RWPE1 (cell line): ENCODE results near the gene SAPCD2.

ENCODE experiments used
- CTCF ChIA-PET: fragments of 350-600 bp; sonication (Branson Sonifier 250); formaldehyde crosslinking; extraction: SDS; loops from one replicate; lab custom pipeline; 2021; lab: Yijun Ruan, JAX
- POLR2A ChIA-PET: fragments of 400-600 bp; formaldehyde crosslinking; extraction: SDS; loops from one replicate; lab custom pipeline; 2020; ENCODE audit warnings: antibody characterized with exemption; ENCODE audit not compliant: low non-redundant PET; lab: Yijun Ruan, JAX
- DNase-seq: peaks from one replicate; pipeline ENCODE4 v3.0.0; 2012; ENCODE audit warnings: low spot score
- H3K27ac ChIP-seq: fragments of 450-650 bp; 2 replicates; pipeline ENCODE4 v1.5.1; 2017
- TF ChIP-seq, protein P1 (sequence below): fragments of 450-650 bp; conservative IDR thresholded peaks from 2 replicates; pipeline ENCODE4 v1.5.1; 2017; ENCODE audit warnings: low read depth, mild to moderate bottlenecking

Gene SAPCD2

DNA sequence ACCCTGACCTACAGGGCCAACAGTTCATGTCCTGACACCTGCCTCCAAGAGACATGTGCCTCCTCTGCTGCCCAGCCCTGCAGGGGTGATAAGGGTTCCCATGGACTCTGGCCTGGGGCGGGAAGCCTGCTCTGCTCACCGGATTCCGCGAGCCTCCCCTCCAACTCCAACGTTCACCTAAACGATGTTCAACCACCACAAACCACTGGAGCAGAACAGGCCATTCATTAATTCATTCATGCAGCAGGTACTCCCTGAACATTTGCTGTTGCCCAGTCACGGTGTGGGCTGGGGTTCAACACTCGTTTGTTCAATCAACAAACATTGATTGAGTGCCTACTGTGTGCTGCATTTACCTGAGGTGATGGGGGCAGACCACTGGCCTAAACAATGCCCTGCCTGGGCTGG lies 3.6 kb upstream of the SAPCD2 start:
- TF ChIP-seq, protein P1, sequence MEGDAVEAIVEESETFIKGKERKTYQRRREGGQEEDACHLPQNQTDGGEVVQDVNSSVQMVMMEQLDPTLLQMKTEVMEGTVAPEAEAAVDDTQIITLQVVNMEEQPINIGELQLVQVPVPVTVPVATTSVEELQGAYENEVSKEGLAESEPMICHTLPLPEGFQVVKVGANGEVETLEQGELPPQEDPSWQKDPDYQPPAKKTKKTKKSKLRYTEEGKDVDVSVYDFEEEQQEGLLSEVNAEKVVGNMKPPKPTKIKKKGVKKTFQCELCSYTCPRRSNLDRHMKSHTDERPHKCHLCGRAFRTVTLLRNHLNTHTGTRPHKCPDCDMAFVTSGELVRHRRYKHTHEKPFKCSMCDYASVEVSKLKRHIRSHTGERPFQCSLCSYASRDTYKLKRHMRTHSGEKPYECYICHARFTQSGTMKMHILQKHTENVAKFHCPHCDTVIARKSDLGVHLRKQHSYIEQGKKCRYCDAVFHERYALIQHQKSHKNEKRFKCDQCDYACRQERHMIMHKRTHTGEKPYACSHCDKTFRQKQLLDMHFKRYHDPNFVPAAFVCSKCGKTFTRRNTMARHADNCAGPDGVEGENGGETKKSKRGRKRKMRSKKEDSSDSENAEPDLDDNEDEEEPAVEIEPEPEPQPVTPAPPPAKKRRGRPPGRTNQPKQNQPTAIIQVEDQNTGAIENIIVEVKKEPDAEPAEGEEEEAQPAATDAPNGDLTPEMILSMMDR = no peak
- ChIA-PET CTCF (interaction anchor here (0.8 kb wide), 2 partner anchors 10 to 27 kb away, joined by 3 to 5 read pairs; partner anchors contain the start of gene NPDC1), POLR2A (no interaction called here)
- peak overlapping the region; percentile 97 for H3K27ac ChIP-seq
- no peak for DNase-seq

DNA sequence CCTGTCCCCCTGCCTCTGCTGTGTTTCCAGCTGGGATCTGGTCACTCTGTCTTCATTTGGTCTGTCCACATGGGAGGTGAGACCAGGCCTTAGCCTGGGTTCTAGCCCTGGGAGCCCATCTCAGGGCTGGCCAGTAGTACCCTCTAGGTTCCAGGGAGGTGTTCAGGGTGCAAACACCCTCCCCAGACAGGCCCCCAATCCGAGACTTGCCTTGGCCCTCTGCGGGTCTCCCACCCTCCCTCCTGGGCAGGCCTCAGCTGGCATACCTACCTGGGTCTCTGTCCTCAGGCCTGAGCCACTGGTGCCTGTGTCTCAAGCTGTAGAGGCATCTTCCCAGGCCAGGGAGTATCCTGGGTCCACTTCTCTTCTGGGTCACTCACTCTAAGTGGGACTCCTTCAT lies 925 bp upstream of the SAPCD2 start:
- CTCF ChIA-PET = interaction anchor here (0.5 to 6.0 kb wide), 6 partner anchors 19 to 301 kb away, joined by 3 to 31 read pairs (median 13); partner anchors contain the start of gene ABCA2
- TF ChIP-seq, protein P1 = no peak
- peak overlapping the region; percentile 85 for H3K27ac ChIP-seq
- DNase-seq = no peak
- POLR2A ChIA-PET = interaction anchor here (0.6 to 1.4 kb wide), 3 partner anchors 17 to 190 kb away, joined by 3 to 4 read pairs (median 3); no protein-coding TSS in a partner anchor

DNA sequence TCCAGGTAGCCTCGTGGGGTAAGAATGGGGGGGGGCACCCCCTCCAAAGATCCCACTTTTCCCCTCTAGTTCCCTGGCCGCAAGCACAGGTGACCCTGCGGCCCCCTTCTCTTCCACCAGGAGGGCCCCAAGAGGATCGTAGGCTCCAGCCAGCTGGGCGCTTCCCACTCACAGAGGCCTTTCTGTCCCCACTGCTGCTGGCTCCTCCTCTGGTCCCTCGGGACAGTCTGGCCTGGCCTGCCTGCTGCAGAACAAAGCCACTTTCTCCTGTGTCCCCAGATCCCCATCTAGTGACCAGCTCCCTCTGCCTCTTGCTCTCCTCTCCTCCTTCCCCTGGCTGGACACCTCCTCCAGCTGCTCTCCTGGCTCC lies 534 bp upstream of the SAPCD2 start:
- POLR2A ChIA-PET = interaction anchor here (0.6 to 2.4 kb wide), 6 partner anchors 16 to 191 kb away, joined by 3 to 15 read pairs (median 3); partner anchors contain the start of gene MAN1B1
- no peak for DNase-seq
- CTCF ChIA-PET = interaction anchor here (0.6 to 6.0 kb wide), 9 partner anchors 19 to 166 kb away, joined by 3 to 76 read pairs (median 5); partner anchors contain the start of genes ABCA2 and NPDC1
- peak overlapping the region; percentile 85 for H3K27ac ChIP-seq
- TF ChIP-seq, protein P1 = no peak

DNA sequence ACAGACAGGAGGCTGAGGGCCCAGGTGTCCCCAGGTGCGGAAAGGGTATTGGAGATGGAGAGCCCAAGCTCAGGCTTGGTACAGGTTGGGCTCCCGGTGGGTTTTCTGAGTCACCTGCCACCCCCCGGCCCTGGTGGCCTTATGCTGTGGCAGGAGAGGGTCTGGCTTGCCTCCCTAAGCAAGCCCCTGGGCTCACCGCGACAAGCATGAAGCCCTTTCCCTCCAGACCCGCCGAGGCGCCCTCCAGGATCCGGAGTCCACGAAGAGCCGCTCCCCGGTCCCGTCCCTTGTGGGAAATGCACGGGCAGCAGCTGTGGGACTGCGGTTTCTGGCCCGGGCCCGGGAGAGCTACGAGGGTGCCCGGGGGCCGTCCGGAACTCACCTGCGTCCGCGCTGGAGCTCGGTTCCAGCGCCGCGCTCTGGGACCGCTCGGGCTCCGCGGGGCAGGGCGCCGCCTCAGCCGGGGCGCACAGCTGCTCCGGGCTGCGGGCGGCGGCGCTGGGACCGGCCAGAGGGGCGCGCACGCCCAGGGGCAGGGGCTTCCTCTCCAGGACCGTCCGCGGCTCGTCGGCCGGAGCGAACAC lies 757 bp downstream of the SAPCD2 start:
- ChIA-PET CTCF (interaction anchor here (0.7 to 6.0 kb wide), 12 partner anchors 10 to 226 kb away, joined by 3 to 76 read pairs (median 5); partner anchors contain the start of genes ABCA2, MAN1B1 and NPDC1), POLR2A (interaction anchor here (0.5 to 2.4 kb wide), 4 partner anchors 14 to 45 kb away, joined by 3 to 15 read pairs (median 4); partner anchors contain the start of gene MAN1B1)
- TF ChIP-seq, protein P1 = no peak
- DNase-seq = no peak
- H3K27ac ChIP-seq = peak overlapping the region; percentile 85

DNA sequence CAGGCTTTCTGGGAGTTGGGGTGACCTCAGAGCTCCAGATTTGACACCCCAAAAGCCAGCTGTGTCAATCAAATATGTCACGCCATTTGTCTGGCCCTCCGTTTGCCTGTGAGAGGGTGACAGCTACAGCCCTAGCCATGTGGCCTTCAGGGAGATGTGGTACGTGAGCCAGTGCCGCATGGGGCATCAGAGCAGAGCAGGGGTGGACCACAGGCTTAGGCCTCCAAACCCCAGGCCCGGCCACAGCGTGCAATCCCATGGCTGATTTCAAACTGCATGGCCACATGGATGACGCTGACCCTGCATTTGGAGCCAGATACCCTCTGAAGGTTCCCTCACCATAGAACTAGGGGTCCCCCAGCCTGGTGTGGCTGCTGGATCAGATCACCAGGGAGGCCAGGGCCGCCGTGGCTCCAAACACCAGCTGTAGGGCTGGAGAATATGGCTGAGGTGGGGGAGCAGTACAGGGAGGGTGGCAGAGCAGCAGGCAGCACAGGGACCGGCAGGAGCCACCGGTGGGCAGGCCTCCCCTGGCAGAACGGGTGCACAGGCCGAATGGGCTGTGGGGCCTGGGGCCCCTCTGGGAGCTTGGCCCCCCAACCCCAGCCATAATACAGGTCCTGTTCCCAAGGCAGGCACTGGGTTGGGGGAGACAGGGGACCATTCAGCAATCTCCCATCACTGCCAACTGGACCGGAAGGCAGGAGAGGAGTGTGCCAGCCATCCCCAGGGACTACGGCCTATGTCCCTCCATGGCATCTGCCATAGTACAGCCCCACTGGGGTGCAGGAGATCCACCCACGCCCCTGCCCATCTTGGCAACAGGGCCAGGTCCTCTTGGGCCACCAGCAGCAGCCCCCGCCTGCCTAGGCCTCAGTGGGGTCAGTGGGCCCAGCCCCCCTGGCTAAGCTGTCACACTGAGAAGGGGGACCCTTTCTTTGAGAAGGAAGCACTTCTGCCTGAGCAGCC lies 1.5 kb downstream of the SAPCD2 start:
- POLR2A ChIA-PET = interaction anchor here (0.5 to 2.4 kb wide), 3 partner anchors 14 to 46 kb away, joined by 3 to 15 read pairs (median 4); partner anchors contain the start of gene MAN1B1
- TF ChIP-seq, protein P1 = no peak
- H3K27ac ChIP-seq = peak overlapping the region; percentile 85
- CTCF ChIA-PET = interaction anchor here (0.7 to 6.0 kb wide), 17 partner anchors 8 to 226 kb away, joined by 3 to 76 read pairs (median 10); partner anchors contain the start of genes ABCA2, MAN1B1, NPDC1 and UAP1L1
- DNase-seq = no peak
